GM18867 (cell line): Measurements from ENCODE around the gene CD63.

Source experiments
- ATAC-seq: cut with Tn5 transposase; IDR thresholded peaks from one replicate; pipeline ENCODE4 v1.9.1; 2021; ENCODE audit warnings: mild to moderate bottlenecking, moderate library complexity; ENCODE audit not compliant: unreplicated experiment

The CD63 gene

GRCh38 chr12:55693323-55694187 is 35.3 kb downstream of the CD63 start:
- no peak for ATAC-seq

- ATAC-seq: no peak
These were observed 36.0 kb downstream of the CD63 start for GRCh38 chr12:55692631-55693322.

GRCh38 chr12:55688716-55689655 is 39.8 kb downstream of the CD63 start:
- no peak for ATAC-seq

GRCh38 chr12:55687746-55688145 is 41.1 kb downstream of the CD63 start:
- peak; percentile 86 for ATAC-seq

- no peak for ATAC-seq
These were observed 42.3 kb downstream of the CD63 start for GRCh38 chr12:55686366-55687010.

GRCh38 chr12:55685671-55686070 is 43.1 kb downstream of the CD63 start:
- no peak for ATAC-seq

- no peak for ATAC-seq
These were observed 43.9 kb downstream of the CD63 start for GRCh38 chr12:55684761-55685370.

GRCh38 chr12:55683676-55684075 is 45.1 kb downstream of the CD63 start:
- no peak for ATAC-seq

- ATAC-seq: no peak
These were observed 46.6 kb downstream of the CD63 start for GRCh38 chr12:55682087-55682796.

- ATAC-seq: no peak
These were observed 47.4 kb downstream of the CD63 start for GRCh38 chr12:55681142-55682077.

- ATAC-seq: no peak
These were observed 49.1 kb downstream of the CD63 start for GRCh38 chr12:55679691-55680090.

- no peak for ATAC-seq
These were observed 52.1 kb downstream of the CD63 start for GRCh38 chr12:55676707-55677106.

- no peak for ATAC-seq
These were observed 53.1 kb downstream of the CD63 start for GRCh38 chr12:55675666-55676065.
